Neural progenitor cell (in vitro differentiated cells): Measurements from ENCODE around the gene TASP1.

Experiments
- CTCF ChIP-seq: fragments of 200-600 bp; sonication (generic); IDR thresholded peaks from 2 replicates; pipeline ENCODE4 v1.5.1; 2017; ENCODE audit warnings: antibody characterized with exemption, mild to moderate bottlenecking
- EZH2 ChIP-seq: fragments of 200-600 bp; sonication (generic); IDR thresholded peaks from 2 replicates; pipeline ENCODE4 v1.6.1; 2017; ENCODE audit warnings: antibody characterized with exemption, mild to moderate bottlenecking, moderate library complexity
- EZH2phosphoT487 ChIP-seq: fragments of 200-600 bp; sonication (generic); IDR thresholded peaks from 2 replicates; pipeline ENCODE4 v1.6.1; 2017; ENCODE audit warnings: antibody characterized with exemption

GRCh38 chr20:13687815-13688214 is 49.1 kb upstream of the TASP1 start:
- TF ChIP-seq CTCF (no peak), EZH2phosphoT487 (no peak), EZH2 (no peak)
